ENCODE data around the gene SLC5A11.
"Not testable (repeated sequence)": the region's sequence is repeated elsewhere in the genome, so short reads cannot be mapped to it uniquely, and the experiment has no call there.

SLC5A11 gene

GRCh38 chr16:24863582-24864437, 18.0 kb downstream of the SLC5A11 start:
- no peak for DNase-seq

- DNase-seq: no peak
Measured at GRCh38 chr16:24869033-24869432, 23.3 kb downstream of the SLC5A11 start.

- DNase-seq: no peak
Measured at GRCh38 chr16:24871891-24872290, 26.1 kb downstream of the SLC5A11 start.

GRCh38 chr16:24873028-24873427, 27.3 kb downstream of the SLC5A11 start:
- no peak for DNase-seq

- DNase-seq: no peak
Measured at GRCh38 chr16:24875466-24875865, 29.7 kb downstream of the SLC5A11 start.

- no peak for DNase-seq
Measured at GRCh38 chr16:24876231-24876630, 30.5 kb downstream of the SLC5A11 start.

- no peak for DNase-seq
Measured at GRCh38 chr16:24879684-24880083, 33.9 kb downstream of the SLC5A11 start.

GRCh38 chr16:24883714-24884151, 38.0 kb downstream of the SLC5A11 start:
- DNase-seq: no peak

- no peak for DNase-seq
Measured at GRCh38 chr16:24887472-24887871, 41.7 kb downstream of the SLC5A11 start.

- DNase-seq: no peak
Measured at GRCh38 chr16:24890746-24891145, 45.0 kb downstream of the SLC5A11 start.

- DNase-seq: no peak
Measured at GRCh38 chr16:24896439-24896838, 50.7 kb downstream of the SLC5A11 start.

GRCh38 chr16:24897522-24897921, 51.8 kb downstream of the SLC5A11 start:
- not testable (repeated sequence) for DNase-seq

- no peak for DNase-seq
Measured at GRCh38 chr16:24900230-24900629, 54.5 kb downstream of the SLC5A11 start.

- DNase-seq: no peak
Measured at GRCh38 chr16:24906199-24906808, 60.5 kb downstream of the SLC5A11 start.

- DNase-seq: no peak
Measured at GRCh38 chr16:24906901-24907300, 61.1 kb downstream of the SLC5A11 start.

- DNase-seq: no peak
Measured at GRCh38 chr16:24908716-24909115, 63.0 kb downstream of the SLC5A11 start.

- DNase-seq: no peak
Measured at GRCh38 chr16:24909856-24910255, 64.1 kb downstream of the SLC5A11 start.

- DNase-seq: no peak
Measured at GRCh38 chr16:24915019-24915418, 69.3 kb downstream of the SLC5A11 start.

- DNase-seq: no peak
Measured at GRCh38 chr16:24915576-24915975, 69.8 kb downstream of the SLC5A11 start.

GRCh38 chr16:24917236-24917635, 71.5 kb downstream of the SLC5A11 start:
- DNase-seq: no peak

GRCh38 chr16:24917891-24918290, 72.1 kb downstream of the SLC5A11 start:
- no peak for DNase-seq

GRCh38 chr16:24918641-24919040, 72.9 kb downstream of the SLC5A11 start:
- no peak for DNase-seq

- no peak for DNase-seq
Measured at GRCh38 chr16:24919536-24919935, 73.8 kb downstream of the SLC5A11 start.

- DNase-seq: no peak
Measured at GRCh38 chr16:24920568-24920967, 74.8 kb downstream of the SLC5A11 start.
